ENCODE data around the gene STEEP1.
"Not testable (repeated sequence)": the region's sequence is repeated elsewhere in the genome, so short reads cannot be mapped to it uniquely, and the experiment has no call there.

Gene STEEP1

DNA sequence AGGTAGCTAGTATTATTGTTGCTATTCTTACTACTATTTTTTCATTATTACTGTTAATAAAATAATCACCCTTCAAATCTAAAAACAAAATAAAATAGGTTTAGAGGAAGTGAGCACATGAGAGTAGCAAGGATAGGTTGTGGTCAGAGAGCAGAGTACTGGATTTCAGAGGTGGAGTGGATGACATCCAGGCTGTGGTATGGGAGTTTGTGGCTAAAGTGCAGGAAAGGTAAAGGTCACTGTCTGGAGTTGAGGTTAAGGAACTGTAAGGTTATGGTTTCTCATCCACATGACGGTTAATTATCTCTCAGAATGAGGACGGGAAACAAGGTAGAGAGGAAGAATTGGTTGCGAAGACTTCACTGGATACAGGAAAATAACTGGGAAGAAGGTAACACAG, 27.7 kb downstream of the STEEP1 start:
- in situ Hi-C loops (cut with MboI; ENCODE audit: low sequenced_read_pairs): no loop called here

DNA sequence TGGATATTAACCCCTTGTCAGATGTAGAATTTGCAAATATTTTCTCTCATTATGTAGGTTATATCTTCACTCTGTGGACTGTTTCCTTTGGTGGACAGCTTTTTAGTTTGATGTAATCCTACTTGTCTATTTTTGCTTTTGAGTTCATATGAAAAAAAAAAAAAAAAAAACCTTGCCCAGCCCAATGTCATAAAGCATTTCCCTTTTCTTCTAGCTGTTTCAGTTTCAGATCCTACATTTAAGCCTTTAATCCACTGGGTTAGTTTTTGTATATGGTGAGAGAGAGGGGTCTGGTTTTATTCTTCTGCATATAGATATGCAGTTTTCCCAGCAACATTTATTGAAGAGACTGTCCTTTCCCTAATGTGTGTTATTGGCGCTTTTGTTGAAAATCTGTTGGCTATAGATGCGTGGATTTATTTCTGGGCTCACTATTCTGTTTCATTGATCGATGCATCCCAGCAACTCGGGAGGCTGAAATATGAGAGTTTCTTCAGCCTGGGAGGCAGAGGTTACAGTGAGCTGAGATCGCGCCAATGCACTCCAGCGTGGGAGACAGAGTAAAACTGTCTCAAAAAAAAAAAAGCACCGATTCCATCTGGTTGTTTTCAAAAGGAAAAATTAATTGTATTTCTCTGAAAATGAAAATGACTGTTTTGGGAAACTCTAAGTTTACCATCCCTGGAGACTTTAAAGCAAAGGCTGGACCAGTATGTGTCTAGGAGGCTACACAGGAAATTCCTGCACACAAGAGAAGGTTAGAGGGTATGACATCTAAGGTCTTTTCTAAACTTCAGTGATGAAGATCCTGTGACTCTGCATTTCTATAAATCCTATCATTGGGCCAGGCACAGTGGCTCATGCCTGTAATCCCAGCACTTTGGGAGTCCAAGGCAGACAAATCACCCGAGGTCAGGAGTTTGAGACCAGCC, 35.6 kb downstream of the STEEP1 start:
- in situ Hi-C loops (cut with MboI; ENCODE audit: low sequenced_read_pairs): no loop called here

DNA sequence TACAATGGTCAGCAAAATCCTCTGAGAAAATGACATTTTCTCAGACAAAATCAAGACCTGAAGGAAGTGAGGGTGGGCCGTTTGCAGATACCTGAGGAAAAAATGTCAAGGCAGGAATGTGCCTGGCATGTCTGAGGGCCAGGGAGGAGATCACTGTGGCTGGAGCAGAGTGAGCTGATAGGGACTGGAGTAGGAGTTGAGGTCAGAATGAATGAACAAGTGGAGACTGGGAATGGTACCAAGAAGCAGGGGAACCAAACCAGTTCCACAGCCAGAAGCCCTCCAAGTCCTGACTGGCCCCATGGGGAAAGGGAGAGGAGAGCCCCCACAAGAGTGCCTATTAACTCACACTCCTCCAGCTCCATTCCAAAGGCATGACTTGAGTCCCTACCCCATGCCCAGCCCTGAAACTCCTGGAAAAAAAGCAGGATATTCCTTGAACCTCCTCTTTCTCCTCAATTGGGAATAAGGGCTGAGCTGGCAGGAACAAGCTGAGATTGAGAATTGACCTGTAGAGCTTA, 41.5 kb downstream of the STEEP1 start:
- in situ Hi-C loops (cut with MboI; ENCODE audit: low sequenced_read_pairs): no loop called here

DNA sequence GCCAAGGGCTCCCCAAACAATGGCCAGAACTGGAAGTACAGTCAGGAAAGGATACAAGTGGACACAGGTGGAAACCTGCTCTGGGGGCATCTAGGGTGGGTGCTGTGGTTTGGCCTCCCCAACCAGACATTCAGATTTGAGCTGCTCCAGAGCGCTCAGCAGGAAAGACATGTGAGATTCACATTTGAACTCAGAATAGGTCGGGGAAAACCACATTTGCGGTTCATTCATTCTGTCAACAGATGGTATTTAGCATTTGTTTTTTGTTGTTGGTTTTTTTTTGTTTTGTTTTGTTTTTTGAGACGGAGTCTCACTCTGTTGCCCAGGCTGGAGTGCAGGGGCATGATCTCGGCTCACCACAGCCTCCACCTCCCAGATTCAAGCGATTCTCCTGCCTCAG, 44.0 kb downstream of the STEEP1 start:
- in situ Hi-C loops (cut with MboI; ENCODE audit: low sequenced_read_pairs): no loop called here

DNA sequence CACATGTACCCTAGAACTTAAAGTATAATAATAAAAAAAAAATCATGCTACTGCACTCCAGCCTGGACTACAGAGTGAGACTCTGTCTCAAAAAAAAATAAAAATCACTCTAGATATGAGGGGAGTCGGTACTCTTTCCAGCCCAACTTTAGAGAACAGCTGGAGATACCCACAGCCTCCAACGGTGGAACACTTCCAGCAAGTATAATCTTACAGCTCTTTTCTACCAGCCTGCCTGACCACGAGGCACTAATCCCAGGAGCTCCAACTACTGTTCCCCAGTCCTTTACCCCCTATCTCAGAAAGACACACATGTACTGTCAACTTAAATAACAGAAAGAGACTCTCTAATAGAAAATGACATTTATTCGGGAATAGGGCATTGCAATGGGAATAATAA, 46.8 kb downstream of the STEEP1 start:
- in situ Hi-C loops (cut with MboI; ENCODE audit: low sequenced_read_pairs): no loop called here

DNA sequence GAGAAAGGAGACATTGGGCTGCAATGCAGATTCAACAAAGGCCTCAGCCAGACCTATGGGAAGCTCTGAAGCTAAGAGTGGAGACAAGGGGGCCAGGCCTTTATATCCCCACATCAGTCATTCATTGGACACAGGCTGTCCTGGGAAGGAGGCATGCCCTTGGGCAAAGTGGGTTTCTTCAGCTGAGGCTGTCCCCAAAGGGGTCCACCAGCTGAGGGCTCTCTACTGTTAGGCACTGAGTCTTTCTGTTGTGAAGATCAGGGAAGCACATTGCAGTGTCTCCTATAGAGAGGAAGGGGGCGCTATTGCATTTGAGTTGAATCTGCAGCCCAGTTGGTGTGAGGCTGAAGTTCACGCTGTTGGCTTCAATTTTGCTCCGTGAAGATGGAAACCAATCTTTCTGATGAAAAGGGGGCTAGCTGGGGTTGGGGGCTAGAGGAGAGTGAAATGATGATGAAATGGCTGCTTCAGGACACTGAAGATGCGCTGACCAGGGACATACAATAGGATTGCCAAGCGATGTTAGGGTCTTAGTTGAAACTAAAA, 49.0 kb downstream of the STEEP1 start:
- in situ Hi-C loops (cut with MboI; ENCODE audit: low sequenced_read_pairs): no loop called here

DNA sequence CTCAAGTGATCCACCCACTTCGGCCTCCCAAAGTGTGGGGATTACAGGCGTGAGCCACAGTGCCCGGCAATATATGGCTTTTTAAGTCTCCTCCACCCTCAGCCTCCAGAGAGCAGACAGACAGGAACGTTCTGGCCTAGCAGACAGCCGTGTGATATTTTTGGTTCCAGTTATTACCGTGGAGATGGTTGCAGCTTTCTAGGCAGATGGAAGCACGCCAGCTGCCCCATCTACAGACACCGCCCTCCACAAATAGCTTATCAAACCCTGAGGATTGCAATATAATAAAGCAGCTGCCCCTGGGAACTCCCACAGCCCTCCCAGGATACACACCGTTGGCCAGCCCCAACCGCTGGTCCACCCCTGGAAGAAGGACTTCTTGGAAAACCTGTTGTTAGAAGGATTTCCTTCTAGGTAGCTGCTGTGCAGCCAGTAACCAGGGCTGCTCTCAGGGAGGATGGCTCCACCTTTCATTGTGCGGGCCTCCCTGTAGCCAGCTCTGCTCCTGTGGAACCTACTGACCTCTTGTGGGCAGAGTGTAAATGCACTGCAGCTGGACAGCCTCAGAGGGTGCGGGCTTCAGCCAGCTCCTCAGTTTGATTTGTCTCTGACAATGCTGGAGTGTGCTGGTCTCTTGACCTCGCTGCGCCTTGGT, 52.9 kb downstream of the STEEP1 start:
- in situ Hi-C loops (cut with MboI; ENCODE audit: low sequenced_read_pairs): no loop called here

DNA sequence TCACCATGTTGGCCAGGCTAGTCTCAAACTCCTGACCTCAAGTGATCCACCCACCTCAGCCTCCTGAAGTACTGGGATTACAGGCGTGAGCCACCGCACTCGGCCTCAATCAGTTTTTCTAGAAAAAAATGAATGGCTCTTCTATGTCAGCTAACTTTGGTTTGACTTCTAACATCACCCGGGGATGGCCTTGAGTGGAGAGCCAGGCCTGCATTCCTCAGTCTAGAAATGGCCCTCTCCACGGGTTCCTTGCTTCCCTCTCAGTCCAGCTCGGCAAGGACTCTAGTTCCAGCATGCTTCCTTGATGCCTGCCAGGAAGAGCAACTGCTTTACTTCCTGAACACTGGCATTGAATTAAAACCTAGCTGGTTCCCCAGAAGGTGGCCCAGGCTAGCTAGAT, 58.0 kb downstream of the STEEP1 start:
- in situ Hi-C loops (cut with MboI; ENCODE audit: low sequenced_read_pairs): no loop called here

DNA sequence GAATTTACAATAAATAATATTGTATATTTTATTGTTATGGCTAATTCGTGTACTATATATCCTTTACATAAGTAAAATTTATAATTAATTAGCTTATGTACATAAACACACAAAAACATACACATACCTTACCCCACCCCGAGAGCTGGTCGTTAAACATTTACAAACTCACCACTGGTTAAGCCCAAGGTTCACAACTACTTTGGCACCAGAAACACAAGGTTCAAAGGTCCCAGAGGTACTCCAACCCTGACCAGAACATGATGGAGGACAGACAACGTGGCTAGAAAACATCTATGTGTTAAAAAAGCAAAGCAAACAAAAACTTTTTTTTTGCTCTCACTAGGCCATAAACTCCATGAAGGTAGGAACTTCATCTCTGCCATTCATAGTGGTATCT, 59.3 kb downstream of the STEEP1 start:
- in situ Hi-C loops (cut with MboI; ENCODE audit: low sequenced_read_pairs): no loop called here

DNA sequence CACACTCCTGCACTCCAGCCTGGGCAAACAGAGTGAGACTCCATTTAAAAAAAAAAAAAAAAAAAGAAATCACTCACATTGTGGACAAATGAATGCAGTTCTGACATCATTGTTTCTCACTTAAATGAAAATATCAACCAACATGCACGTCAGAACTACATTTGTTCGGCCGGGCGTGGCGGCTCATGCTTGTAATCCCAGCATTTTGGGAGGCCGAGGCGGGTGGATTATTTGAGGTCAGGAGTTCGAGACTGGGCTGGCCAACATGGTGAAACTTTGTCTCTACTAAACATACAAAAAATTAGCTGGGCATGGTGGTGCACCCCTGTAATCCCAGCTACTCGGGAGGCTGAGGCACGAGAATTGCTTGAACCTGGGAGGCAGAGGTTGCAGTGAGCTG, 60.1 kb downstream of the STEEP1 start:
- in situ Hi-C loops (cut with MboI; ENCODE audit: low sequenced_read_pairs): not testable (repeated sequence)

DNA sequence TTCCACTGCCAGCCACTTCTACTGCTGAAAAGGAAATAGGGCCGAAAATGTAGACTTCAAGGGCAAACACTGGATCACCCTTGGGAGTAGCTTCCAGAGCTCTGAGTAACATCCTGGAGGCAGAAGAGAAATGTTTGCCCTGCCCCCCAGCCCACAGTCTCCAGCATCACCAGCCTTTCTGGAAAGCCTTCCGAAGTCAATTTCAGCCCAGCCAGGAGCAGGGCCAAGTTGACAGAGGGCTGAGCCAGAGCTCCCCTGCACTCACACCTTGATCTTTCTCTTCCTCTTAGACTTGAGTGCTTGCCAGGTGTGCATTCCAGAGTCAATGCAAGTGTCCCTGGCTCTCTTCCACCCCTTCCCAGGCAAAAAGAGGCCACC, 61.7 kb downstream of the STEEP1 start:
- in situ Hi-C loops (cut with MboI; ENCODE audit: low sequenced_read_pairs): no loop called here

DNA sequence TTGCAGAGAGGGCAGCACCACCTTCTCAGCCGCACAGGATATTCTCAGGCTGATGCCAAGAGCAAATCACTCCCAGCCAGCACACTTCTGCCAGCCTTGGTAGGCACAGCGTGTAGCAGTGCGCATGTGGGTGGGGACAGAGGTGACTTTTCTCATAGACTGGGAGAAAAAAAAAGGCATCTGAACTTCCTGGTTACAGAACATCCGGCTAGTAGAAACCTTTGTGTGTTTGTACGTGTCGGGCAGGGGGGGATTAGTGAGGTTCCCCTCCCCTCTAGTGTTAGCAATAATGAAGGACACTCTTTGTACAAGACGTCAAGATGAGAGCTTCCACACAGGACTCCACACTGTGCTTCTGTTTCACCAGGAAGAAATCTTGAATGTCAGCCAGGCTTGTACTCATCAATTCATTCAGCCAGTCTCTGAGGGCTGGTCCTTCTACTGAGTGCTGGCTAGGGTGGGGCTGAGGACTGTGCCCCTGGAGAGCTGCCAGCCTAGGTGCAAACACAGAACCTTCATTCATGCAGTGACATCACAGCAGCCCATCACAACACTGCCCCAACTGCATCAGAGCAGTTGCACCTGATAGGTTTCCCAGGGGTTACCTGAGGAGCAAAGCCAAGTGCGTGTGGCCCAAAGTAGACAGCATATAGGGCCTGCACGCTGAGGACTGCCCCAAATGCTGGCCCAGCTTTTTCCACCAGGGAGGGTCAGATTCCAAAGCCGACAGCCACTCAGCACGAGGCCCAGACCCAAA, 62.3 kb downstream of the STEEP1 start:
- in situ Hi-C loops (cut with MboI; ENCODE audit: low sequenced_read_pairs): no loop called here

DNA sequence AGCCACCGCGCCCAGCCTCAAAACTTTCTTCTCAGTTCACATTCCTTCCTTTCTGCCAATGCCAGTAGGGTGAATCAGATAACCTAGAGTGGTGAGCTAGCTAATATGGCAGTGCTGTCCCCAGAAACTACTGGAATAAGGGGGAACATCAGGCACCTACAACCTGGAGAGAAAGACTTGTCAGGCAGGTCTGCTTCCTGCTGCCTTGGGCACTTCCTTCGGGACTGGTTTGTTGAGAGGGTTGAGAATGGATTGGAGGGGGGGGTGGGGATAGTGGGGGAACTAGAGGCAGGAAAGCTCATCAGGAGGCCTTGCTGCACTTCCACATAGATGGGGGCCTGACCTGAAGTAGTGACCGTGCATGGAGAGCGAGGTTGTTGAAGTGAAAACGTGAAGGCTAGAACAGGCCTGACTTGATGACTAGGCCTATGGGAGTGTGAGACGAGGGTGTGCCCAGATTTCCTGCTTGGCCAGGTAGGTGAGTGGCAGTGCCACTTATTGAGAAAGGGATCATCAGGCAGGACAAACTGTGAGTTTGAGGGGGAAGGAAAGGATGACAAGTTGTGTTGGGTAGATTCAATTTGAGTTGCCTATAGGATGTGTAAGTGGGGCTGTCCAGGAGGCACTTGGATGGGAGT, 63.6 kb downstream of the STEEP1 start:
- in situ Hi-C loops (cut with MboI; ENCODE audit: low sequenced_read_pairs): no loop called here

DNA sequence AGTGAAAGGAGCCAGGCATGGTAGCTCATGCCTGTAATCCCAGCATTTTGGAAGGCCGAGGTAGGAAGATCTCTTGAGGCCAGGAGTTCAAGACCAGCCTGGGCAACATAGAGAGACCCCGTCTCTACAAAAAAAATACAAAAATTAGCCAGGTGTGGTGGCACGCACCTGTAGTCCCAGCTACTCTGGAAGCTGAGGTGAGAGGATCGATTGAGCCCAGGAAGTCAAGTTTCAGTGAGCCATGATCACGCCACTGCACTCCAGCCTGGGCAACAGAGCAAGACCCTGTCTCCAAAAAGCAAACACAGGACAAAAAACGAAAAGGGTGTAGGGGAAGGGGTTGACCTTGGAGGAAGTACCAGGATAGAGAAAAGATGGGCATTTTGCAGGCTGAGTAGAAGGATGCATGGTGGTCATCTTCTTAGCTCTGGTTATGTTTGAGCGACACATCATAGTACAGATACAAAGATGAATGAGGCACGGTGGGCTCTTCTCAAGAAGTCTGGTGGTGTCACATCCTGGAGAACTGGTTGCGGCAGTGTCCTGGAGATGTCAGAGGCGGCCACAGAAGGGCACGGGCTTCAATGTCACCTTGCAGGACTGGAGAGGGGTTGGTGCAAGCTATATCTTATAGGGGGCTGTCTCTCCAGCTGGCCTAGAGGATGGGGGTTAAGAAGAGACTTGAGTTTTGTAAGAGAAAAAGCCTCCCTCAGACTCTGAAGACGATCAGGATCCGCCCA, 65.0 kb downstream of the STEEP1 start:
- in situ Hi-C loops (cut with MboI; ENCODE audit: low sequenced_read_pairs): no loop called here

DNA sequence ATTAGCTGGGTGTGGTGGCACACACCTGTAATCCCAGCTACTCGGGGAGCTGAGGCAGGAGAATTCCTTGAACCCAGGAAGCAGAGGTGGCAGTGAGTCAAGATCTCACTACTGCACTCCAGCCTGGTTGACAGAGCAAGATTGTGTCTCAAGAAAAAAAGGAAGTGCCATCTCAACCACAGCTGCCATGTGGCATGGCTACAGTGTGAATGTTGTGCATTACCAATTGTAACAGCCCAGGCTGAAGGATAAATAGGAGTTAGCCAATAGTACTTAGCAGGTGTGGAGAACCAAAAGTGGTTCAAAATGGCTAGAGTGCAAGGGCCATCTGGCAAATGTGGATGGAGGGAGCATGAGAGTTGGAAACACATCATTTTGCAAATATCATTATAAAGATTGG, 68.0 kb downstream of the STEEP1 start:
- in situ Hi-C loops (cut with MboI; ENCODE audit: low sequenced_read_pairs): no loop called here

DNA sequence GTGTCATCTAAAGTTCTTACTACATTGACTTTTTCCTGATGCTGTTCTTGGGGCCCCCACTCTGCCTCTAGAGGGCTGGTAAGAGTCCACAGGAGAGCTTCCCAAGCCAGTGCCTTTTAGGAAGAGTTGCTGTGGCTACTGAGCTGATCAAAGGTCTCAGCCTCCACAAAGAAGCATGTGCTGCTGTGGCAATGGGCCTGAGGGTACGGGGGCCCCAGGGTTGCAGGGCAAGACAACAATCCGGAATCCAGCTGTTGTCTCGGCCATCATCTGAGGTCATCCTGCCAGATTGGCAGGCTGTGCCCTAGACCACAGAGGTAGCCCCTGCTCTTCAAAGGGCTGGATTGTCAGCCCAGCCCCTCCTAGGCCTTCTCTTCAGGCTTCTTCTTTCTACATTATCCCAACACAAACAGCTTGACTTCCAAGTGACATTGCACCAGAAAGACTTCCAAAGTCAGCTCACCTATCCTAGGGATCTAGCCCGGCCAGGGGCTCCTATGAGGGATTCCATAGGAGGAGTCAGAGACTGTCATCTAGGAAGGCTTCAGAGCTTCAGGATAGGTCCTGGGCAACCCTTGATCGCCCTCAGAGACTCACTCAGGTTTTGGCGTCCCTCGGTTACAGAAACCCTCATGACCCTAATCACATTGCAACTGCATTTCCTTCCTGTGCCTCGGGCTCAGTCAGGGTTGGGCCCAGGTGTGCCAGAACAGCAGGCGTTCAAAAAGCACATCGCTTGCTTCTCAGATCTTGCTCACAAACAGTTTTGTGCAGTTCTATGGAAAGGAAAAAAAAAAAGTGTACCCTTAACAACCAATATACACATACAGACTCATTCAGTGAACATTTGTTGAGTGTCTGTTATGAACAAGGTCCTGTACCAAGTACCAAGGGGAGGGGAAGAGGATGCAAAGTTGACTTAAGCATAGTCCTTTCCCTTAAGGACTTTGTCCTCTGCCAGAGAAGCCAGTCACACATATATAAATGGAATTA, 69.2 kb downstream of the STEEP1 start:
- in situ Hi-C loops (cut with MboI; ENCODE audit: low sequenced_read_pairs): no loop called here

DNA sequence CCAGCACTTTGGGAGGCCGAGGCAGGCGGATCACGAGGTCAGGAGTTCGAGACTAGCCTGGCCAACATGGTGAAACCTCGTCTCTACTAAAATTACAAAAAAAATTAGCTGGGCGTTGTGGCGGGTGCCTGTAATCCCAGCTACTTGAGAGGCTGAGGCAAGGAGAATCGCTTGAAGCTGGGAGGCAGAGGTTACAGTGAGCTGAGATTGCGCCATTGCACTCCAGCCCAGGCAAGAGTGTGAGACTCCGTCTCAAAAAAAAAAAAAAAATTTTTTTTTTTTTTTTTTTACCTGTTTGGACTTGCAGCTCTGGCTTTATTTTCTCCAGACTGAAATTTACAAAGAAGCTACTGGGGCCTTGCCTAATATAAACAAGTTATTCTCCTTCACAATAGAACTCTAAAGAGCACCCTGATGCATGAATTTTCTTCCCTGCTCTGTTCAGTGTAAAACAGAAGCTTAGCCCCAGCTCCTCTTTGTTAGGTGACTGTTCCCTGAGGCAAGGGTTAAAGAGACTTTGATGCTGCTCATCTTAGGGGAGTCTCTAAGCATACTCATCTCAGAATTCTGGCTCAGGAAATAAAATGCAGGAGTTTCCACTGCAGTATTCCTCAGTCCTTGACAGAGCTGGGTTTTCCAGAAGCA, 71.2 kb downstream of the STEEP1 start:
- in situ Hi-C loops (cut with MboI; ENCODE audit: low sequenced_read_pairs): not testable (repeated sequence)

DNA sequence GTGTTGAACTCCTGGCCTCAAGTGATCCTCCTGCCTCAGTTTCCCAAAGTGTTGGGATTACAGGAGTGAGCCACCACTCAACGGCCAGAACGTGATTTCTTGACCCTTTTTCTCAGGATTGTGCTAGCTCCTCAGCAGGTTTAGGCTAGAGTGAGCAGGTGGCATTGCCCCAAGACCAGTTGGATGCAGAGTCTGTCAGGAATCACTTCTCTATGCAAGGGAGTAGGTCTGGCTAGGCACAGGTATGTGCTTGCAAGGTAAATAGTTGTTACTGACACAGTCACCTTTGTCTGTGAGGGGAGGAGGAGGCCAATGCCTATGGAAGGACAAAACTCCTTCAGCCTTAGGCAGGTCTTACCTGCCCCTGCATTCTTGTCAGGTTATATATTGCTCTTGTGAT, 72.7 kb downstream of the STEEP1 start:
- in situ Hi-C loops (cut with MboI; ENCODE audit: low sequenced_read_pairs): no loop called here

Data from hTERT RPE-1 (cell line).